GF-D8 (cell line): ENCODE results near the gene FOXP4.

Experiments used
- DNase-seq: peaks from one replicate; lab custom pipeline; 2025; lab: John Stamatoyannopoulos, UW

FOXP4 gene

GRCh38 chr6:41630069-41630468 is 83.9 kb downstream of the FOXP4 start:
- no peak for DNase-seq

- no peak for DNase-seq
Measured at GRCh38 chr6:41630946-41631345, 84.8 kb downstream of the FOXP4 start.

- no peak for DNase-seq
Measured at GRCh38 chr6:41633056-41633634, 87.0 kb downstream of the FOXP4 start.

- DNase-seq, result no peak
Measured at GRCh38 chr6:41634657-41635056, 88.5 kb downstream of the FOXP4 start.

- no peak for DNase-seq
Measured at GRCh38 chr6:41635365-41635764, 89.2 kb downstream of the FOXP4 start.

- no peak for DNase-seq
Measured at GRCh38 chr6:41636833-41637193, 90.6 kb downstream of the FOXP4 start.

GRCh38 chr6:41637194-41638001 is 91.2 kb downstream of the FOXP4 start:
- DNase-seq, result no peak

- no peak for DNase-seq
Measured at GRCh38 chr6:41638002-41638934, 92.1 kb downstream of the FOXP4 start, which contains the start of gene MDFI. Gene MDFI, plus strand, starts transcription at chr6:41638468. Its CDS starts 282 bp downstream, at chr6:41638750.

- DNase-seq, result no peak
Measured at GRCh38 chr6:41638935-41639808, 93.0 kb downstream of the FOXP4 start.

- DNase-seq, result no peak
Measured at GRCh38 chr6:41639809-41640371, 93.7 kb downstream of the FOXP4 start.

GRCh38 chr6:41640426-41640825 is 94.2 kb downstream of the FOXP4 start:
- no peak for DNase-seq

- DNase-seq, result no peak
Measured at GRCh38 chr6:41641352-41641925, 95.3 kb downstream of the FOXP4 start.

GRCh38 chr6:41642090-41642959 is 96.1 kb downstream of the FOXP4 start:
- DNase-seq, result no peak

GRCh38 chr6:41642960-41643898 is 97.0 kb downstream of the FOXP4 start:
- DNase-seq, result no peak

- DNase-seq, result no peak
Measured at GRCh38 chr6:41643899-41644269, 97.7 kb downstream of the FOXP4 start.

GRCh38 chr6:41644297-41644879 is 98.2 kb downstream of the FOXP4 start:
- DNase-seq, result no peak

- DNase-seq, result no peak
Measured at GRCh38 chr6:41645007-41645618, 98.9 kb downstream of the FOXP4 start.
